Inflammatory macrophage (primary cell): ENCODE measurements around the gene TNFRSF13B.

Experiments
- DNase-seq, 2 donors: peaks; one replicate each; pipeline ENCODE4 v3.0.0-alpha.2; 2020 to 2022

The TNFRSF13B gene

DNA sequence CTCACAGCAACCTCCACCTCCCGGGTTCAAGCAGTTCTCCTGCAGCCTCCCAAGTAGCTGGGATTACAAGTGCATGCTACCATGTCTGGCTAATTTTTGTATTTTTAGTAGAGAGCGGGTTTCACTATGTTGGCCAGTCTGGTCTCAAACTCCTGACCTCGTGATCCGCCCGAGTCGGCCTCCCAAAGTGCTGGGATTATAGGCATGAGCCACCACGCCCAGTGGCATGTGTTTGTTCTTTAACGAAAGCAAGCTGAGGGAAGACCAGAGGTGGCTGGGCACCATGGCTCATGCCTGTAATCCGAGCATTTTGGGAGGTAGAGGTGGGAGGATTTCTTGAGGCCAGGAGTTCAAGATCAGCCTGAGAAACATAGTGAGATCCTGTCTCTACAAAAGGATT, 18.1 kb downstream of the TNFRSF13B start:
- no peak for DNase-seq

DNA sequence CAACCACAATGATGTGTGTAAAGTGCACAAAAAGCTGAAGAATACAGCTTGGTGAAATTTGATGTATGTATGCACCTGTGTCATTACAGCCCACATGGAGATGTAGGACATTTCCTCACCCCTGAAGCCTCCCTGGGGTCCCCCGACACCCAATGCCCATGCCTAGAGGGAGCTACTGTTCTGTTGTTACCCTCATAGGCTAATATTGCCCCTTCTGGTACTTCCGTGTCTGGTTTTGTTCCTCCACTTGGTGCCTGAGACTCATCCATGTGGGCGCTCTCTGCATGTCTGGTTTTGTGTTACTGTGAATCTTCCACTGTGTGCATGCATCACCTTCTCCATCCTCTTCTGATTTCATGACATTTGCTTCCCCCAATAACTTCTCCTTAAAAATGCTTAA, 18.6 kb downstream of the TNFRSF13B start:
- no peak for DNase-seq

DNA sequence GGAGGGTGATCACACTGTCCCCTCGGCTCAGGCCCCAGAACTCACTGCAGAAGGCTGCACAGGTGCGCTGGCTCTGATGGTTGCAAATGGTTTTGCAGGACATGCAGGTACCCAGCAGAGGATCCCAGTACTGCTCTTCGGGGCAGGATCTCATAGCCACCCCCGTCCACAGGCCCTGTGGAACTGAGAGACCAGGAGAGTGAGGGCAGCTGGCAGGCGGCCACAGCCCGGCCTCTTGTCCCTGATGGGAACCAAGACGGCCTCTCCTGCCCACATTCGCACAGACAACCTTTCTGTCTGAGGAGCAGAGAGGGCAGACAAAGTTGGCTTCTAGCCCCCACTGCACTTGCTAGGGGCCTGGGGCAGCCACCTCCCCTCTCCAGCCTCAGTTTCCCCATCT, 19.5 kb downstream of the TNFRSF13B start:
- DNase-seq, result no peak

GRCh38 chr17:16950488-16950887, 21.4 kb downstream of the TNFRSF13B start:
- DNase-seq, result no peak

GRCh38 chr17:16948587-16949376, 23.1 kb downstream of the TNFRSF13B start:
- no peak for DNase-seq

DNA sequence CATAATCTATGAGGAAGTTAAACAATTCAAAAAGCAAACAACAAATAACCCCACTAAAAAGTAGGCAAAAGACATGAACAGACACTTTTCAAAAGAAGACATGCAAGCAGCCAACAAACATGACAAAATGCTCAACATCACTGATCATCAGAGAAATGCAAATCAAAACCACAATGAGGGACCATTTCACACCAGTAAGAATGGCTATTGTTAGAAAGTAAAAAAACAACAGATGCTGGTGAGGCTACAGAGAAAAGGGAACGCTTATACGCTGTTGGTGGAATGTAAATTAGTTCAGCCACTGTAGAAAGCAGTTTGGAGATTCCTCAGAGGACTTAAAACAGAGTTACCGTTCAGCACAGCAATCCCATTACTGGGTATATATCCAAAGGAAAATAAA, 24.4 kb downstream of the TNFRSF13B start:
- DNase-seq, result no peak

DNA sequence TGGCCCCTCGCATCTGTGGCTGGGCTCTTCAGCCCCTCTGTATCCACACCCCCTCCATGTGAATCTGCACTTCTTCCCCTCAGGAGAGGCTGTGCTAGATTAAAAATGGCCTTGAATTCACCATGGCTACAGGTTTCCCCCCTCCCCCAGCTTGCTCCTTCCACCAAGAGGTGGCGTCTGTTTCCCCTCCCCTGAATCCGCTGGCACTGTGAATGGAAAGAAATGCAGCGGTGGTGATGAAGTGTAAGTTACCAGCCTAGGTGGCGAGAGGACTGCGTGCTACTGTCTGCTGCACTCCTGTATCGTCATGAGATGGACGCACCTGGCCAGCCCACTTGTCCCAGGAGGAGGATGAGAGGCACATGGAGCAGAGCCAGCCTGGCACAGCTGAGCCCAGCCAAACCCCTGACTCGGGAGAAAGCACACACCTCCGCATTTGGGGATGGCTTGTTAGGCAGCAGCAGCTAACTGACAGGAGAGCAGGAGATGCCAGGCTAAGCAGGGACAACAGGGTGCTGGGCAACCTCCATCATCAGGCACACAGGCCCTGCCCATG, 26.2 kb downstream of the TNFRSF13B start:
- DNase-seq, result no peak

GRCh38 chr17:16945136-16945482, 26.8 kb downstream of the TNFRSF13B start:
- no peak for DNase-seq

DNA sequence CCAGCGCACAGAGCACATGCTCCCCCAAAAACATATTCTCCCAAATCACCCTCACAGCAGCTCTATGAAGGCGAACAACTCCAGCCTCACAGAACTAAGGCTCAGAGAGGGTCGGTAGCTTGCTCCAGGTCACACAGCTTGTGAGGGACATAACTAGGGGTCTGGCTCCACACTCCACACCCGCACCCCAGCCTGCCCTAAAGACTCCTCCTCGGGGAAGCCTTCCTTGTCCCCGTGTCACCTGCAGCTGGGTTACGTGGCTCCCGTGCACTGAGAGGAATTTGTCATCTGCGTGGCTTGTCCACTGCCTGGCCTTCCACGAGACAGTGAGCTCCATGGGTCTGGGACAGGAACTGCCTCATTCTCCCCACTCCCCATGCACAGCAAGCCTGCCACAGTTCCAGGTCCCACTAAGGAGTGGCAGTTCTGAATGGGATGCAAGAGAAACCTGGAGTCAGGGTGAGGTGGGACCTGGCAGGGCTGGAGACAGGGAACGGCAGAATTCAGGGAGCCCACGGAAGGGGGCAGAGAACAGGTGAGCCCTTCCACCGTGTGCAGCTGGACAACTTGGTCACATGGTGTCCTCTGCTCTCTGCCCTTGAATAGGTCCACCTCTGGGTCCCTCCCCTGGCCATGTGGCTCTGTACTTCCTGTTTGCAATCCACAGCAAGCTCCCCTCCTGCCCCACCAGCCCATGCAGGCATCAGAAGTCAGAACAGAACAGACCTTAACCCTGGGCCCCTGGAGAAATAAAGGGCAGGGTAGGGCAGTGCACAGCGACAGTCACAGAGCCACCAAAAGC, 27.4 kb downstream of the TNFRSF13B start:
- no peak for DNase-seq

GRCh38 chr17:16943541-16944333, 28.2 kb downstream of the TNFRSF13B start:
- no peak for DNase-seq

DNA sequence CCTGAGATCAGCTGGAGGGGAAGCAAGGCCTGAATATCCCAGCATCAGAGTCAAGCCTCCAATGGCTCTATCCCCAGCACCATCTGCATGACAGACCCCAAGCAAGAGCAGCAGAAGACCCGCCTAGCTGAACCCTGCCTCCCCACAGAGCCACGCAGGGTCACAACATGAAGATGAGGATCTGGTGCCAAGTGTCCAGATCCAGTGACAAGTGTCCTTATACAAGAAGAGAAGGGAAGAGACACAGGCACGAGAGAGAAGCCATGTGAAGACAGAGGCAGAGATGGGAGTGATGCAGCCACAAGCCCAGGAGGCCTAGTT, 28.9 kb downstream of the TNFRSF13B start:
- no peak for DNase-seq

- no peak for DNase-seq
Measured at GRCh38 chr17:16942141-16943031, 29.5 kb downstream of the TNFRSF13B start.

DNA sequence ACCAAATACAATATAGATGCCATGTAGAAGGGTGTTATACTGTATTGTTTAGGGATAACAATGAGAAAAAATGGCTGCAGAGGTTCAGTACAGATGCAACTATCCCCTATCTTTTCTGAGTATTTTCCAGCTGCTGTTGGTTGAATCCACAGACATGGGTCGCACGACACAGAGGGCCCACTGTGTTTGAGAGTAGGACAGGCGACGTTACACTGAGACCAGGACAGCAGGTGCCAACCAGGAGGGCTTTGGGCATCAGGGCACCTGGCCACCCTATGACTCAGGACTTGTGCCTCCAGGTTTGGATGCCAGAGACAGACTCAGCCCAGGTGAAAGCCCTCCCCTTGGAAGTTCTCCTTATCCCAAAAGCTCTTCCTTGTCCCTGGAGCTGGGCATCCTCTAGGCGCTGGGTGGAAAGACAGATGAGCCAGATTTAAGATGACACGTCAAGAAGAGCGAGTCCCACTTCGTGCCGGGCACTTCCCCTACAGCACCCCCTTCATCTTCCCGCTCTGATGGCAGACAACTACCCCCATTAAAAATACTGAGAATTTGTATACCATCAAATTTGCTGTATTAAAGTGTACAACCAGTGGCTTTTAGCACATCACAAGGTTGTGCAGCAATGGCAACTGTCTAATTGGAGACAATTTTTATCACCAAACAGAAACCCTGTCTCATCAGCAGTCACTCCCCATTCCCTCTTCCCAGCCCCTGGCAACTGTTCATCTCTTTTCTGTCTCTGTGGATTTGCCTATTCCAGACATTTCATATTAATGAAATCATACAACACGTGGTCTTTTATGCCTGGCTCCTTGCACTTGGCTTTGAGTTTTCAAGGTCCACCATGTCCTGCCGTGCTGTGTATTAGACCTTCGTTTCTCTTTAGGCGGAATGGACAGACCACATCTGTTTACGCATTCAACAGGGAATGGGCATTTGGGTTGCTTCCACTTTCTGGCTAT, 30.6 kb downstream of the TNFRSF13B start:
- DNase-seq, result no peak

DNA sequence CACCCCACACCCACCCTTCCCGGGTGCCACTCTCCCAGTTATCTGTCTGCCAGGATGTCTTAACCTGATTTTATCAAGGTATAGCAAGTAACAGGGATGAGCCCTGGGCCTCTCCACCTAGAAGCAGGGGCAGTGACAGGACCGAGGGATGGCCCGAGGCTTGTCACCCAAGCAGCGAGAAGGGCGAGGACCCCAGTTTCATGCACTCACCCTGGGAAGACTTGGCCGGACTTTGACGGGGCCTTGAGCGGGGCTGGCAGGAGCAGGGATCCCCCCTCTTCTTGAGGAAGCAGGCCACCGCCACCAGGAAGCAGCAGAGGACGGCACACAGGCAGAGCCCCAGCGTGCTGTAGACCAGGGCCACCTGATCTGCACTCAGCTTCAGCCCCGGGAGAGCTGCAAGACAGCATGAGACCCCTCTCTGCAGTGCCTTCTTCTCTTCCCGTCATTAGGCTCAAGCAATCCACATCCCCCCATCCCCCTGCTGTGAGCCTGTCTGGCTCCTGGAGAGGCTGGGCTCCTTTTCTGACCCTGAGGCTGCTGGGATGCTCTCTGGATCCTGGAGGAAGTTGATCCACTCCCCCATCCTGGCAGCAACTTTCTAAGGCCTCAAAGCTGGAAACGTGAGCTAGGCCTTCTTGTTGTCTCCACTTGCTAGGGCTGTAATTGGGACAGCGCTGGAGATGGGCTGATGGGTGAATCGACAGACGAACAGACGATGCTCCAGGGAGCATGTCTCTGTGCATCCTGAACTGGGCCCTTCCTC, 31.6 kb downstream of the TNFRSF13B start:
- DNase-seq, result no peak

DNA sequence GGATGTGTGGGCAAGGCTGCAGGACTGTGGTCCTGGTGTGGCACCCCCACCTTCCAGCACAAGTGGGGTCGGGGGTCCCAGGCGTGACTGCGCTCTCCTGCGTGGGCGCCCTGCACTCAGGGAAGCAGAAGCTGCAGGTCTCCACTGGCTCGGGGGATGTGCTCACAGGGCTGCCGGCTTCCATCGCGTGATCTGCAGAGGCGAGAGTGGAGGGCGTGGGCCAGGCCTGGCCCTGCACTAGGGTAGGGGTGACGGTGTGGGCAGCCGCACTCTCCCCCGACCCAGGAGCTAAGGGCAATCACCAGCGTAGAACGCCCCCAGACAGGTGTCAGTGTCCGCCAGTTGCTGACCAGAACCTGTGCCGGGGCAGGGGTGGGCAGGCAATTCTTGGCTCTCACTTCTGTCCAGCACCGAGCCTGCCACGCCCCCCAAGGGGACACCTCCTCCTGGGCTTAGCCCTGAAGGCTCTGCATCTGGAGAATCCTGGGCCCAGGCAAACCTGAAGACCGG, 32.3 kb downstream of the TNFRSF13B start:
- no peak for DNase-seq

GRCh38 chr17:16939208-16939576, 32.7 kb downstream of the TNFRSF13B start:
- no peak for DNase-seq

DNA sequence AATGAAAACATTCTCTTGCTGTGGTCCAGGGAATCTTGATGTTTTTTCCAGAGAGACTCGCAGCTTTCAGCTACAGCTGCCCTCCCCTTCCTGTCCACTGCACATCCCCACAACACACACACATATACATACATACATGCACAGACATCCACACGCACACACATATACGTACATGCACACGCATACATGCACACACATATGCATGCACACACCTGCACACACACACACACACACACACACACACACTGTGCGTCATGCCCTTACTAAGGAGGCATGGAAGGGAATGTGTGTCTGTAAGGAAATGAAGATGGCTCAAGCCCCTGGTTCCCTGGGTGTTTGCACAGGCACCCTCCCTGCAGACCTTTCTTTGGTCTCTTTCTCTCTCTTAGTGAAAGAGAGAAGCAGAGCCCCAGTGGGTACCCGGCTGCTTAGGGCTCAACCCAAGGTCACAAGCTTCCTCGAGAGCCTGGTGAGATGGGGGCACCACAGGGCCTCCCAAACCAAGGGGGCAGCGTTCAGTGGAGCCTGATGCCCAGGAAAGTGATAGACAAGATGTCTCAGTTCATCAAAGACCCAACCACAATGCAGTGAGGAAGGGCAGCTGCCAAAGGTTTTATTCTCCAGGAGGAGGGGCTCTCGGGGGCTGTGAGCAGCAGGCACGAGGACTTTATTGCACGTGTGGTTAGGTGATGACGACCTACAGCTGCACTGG, 33.3 kb downstream of the TNFRSF13B start:
- no peak for DNase-seq

DNA sequence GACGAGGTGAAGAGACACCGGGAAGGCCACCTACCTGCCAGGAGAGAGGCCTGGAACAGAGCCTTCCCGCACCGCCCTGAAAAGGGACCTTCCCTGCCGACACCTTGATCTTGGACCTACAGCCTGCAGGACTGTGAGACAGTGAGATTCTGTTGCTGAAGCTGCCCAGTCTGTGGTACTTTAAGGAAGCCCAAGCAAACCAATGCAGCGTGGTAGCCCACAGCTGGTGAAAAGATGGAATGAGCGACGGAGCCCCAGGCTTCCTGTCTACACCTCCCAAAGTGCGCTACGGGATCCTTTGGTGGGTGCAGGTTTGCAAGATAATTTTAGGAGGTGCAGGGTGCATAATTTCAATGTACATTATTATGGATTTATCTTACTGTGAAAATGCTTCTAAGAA, 33.9 kb downstream of the TNFRSF13B start:
- DNase-seq, result no peak

- no peak for DNase-seq
Measured at GRCh38 chr17:16937431-16937830, 34.5 kb downstream of the TNFRSF13B start.
